ENCODE results near the gene MORC4. TPM values are rescaled to one million over a fixed set of nuclear protein-coding genes. Genes with fewer than 3 reads are reported as not detected.

MORC4 gene
- total RNA-seq, 3 donors from 2014 or later = 17.3 to 19.7 (median 18.2) TPM

DNA sequence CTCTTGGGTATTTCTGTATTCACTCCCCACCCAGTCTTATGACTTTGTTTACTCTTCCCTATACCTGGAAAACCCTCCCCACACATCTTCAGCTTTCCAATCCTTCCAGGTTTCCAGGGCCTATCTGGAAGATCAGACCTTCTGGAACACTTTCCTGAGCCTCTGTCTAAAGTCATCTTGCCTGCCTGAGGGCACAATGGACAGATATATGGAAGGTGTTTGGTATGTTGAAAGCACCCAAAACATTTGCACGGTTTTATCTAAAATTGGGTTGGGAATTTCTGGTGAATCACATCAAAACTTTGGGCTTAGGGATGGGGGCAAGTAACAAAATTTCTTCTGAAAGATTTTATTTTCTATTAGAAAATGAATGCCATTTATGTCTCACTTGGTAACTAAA is 63.8 kb downstream of the MORC4 start:
- Histone ChIP-seq H3K27me3 (peaks cover 0 to 56% of the 10 kb centered on the region in 2 donors), H3K27ac (peak overlapping the region in 1 of 2 donors; percentile 9), H3K4me3 (no peak overlapping the region), H3K4me1 (no peaks in the 10 kb centered on the region), H3K36me3 (no peaks in the 10 kb centered on the region), H3K9me3 (no peaks in the 10 kb centered on the region)
- TF ChIP-seq, protein P1, sequence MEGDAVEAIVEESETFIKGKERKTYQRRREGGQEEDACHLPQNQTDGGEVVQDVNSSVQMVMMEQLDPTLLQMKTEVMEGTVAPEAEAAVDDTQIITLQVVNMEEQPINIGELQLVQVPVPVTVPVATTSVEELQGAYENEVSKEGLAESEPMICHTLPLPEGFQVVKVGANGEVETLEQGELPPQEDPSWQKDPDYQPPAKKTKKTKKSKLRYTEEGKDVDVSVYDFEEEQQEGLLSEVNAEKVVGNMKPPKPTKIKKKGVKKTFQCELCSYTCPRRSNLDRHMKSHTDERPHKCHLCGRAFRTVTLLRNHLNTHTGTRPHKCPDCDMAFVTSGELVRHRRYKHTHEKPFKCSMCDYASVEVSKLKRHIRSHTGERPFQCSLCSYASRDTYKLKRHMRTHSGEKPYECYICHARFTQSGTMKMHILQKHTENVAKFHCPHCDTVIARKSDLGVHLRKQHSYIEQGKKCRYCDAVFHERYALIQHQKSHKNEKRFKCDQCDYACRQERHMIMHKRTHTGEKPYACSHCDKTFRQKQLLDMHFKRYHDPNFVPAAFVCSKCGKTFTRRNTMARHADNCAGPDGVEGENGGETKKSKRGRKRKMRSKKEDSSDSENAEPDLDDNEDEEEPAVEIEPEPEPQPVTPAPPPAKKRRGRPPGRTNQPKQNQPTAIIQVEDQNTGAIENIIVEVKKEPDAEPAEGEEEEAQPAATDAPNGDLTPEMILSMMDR (IDR thresholded peaks at IDR 0.05) = no peak
- TF ChIP-seq POLR2AphosphoS5 (IDR thresholded peaks at IDR 0.05) (no peak), POLR2A (IDR thresholded peaks at IDR 0.05) (no peak)
- DNase-seq (ENCODE audit: low spot score in 2 of 2) = no peak
- intact Hi-C loops (cut with DNase I; ENCODE audit: low total_unique reads) = no loop called here

DNA sequence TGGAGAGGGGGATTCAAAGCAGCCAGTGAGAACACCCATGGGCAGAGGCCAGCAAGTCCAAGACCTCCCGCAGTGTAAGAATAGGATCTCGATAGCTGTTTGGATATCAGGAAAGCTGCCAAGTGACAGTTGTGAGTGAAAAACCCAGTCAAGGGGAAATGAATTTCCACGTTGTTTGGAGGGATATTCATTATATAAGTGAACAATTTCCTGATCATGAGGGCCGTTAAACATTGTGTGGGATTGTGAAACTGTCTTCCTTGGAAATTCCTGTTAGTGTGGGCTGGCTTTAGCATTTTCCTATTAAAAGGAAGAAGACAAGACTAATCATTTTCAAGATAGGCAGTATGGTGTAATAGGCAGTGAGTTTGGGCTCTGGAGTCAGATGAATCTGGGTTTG is 64.8 kb downstream of the MORC4 start:
- Histone ChIP-seq H3K9me3 (no peaks in the 10 kb centered on the region), H3K27me3 (peaks cover 0 to 52% of the 10 kb centered on the region in 2 donors), H3K4me1 (no peaks in the 10 kb centered on the region), H3K27ac (peak overlapping the region in 1 of 2 donors; percentile 61), H3K4me3 (no peak overlapping the region), H3K36me3 (no peaks in the 10 kb centered on the region)
- TF ChIP-seq POLR2A (IDR thresholded peaks at IDR 0.05) (no peak), POLR2AphosphoS5 (IDR thresholded peaks at IDR 0.05) (no peak)
- TF ChIP-seq, protein P1 (IDR thresholded peaks at IDR 0.05) = no peak
- intact Hi-C loops (cut with DNase I; ENCODE audit: low total_unique reads) = no loop called here
- DNase-seq (ENCODE audit: low spot score in 2 of 2) = no peak

DNA sequence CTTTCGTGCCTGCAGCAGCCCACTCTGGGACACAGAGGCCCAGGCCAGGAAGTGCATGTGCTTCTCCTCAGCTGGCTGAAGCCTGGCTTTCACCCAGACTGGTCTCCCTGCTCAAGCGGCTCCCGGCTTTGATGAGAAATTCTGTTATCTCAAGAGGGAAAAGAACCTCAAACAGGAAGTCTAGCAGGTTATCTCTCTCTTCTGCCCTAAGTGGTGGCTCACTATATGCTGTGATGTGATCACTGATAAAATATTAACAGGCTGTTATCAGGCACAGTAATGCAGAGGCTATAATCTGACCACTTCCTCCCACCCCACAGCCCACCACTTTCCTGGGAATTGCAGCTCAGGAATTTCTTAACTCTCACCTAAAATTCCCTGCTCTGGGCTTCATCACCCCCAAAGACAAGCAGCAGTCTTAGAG is 66.5 kb downstream of the MORC4 start:
- H3K27ac ChIP-seq = peak overlapping the region in 1 of 2 donors; percentile 40
- H3K9me3 ChIP-seq = no peaks in the 10 kb centered on the region
- no peak overlapping the region for H3K4me3 ChIP-seq
- peaks cover 0 to 51% of the 10 kb centered on the region in 2 donors for H3K27me3 ChIP-seq
- H3K4me1 ChIP-seq = no peaks in the 10 kb centered on the region
- TF ChIP-seq, protein P1 (IDR thresholded peaks at IDR 0.05) = no peak
- no peak for TF ChIP-seq POLR2AphosphoS5 (IDR thresholded peaks at IDR 0.05)
- TF ChIP-seq POLR2A (IDR thresholded peaks at IDR 0.05) = no peak
- intact Hi-C loops (cut with DNase I; ENCODE audit: low total_unique reads) = no loop called here
- no peak for DNase-seq (ENCODE audit: low spot score in 2 of 2)
- H3K36me3 ChIP-seq = no peaks in the 10 kb centered on the region

DNA sequence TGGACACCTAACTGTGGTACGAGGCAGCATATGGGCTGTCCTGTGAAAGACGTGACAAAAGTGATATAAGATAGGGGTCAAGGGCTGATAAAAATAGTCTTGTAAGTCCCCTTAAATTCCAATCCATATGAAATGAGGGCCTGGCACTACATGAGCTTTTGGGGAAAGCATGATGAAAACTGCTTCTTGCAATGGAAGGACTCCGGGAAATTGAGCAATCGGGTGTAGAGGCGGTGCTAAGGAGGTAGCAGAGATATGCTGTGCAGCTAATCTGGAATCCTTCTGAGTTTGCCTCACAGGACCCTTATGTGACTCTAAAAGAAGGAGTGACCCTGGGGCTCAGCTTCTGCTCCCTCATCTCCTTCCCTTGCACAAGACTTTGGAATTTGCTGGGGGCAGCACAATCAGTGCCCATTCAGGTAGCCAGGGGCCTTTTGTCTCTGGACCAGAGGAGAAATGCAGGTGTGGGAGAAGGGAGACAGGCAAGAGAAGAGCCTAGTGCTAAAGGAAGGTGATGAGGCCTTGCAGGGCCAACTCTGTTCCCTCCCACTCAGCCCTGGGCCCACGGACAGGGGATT is 67.0 kb downstream of the MORC4 start:
- Histone ChIP-seq H3K27me3 (peaks cover 0 to 46% of the 10 kb centered on the region in 2 donors), H3K9me3 (no peaks in the 10 kb centered on the region), H3K36me3 (no peaks in the 10 kb centered on the region), H3K4me1 (no peaks in the 10 kb centered on the region), H3K27ac (peak overlapping the region in 1 of 2 donors; percentile 63), H3K4me3 (no peak overlapping the region)
- intact Hi-C loops (cut with DNase I; ENCODE audit: low total_unique reads) = no loop called here
- DNase-seq (ENCODE audit: low spot score in 2 of 2) = no peak
- no peak for TF ChIP-seq POLR2A (IDR thresholded peaks at IDR 0.05)
- TF ChIP-seq, protein P1 (IDR thresholded peaks at IDR 0.05) = no peak
- no peak for TF ChIP-seq POLR2AphosphoS5 (IDR thresholded peaks at IDR 0.05)

DNA sequence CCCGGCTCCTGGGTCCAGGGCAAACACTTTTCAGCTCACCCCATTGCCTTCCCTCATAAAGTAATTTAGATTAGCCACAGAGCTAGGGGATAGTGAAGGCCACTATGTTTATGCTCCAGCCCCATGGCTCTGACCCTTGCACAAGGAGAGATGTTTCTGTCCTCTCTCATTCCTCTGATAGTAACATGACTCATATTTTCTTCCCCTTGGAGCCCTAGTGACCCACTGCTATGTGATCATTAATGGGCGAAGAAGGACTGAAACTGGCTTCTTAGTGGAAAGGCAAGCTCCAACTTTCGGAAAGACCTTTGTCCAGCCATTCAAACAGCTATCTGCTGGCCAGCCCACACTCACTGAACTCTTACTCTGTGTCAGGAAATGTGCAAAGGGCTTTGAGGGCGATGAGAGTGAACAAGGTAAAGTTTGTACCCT is 67.5 kb downstream of the MORC4 start:
- Histone ChIP-seq H3K36me3 (no peaks in the 10 kb centered on the region), H3K4me1 (no peaks in the 10 kb centered on the region), H3K4me3 (no peak overlapping the region), H3K9me3 (no peaks in the 10 kb centered on the region), H3K27ac (peak overlapping the region in 1 of 2 donors; percentile 63), H3K27me3 (peaks cover 0 to 41% of the 10 kb centered on the region in 2 donors)
- no peak for DNase-seq (ENCODE audit: low spot score in 2 of 2)
- intact Hi-C loops (cut with DNase I; ENCODE audit: low total_unique reads) = no loop called here
- TF ChIP-seq POLR2AphosphoS5 (IDR thresholded peaks at IDR 0.05) (no peak), POLR2A (IDR thresholded peaks at IDR 0.05) (no peak)
- TF ChIP-seq, protein P1 (IDR thresholded peaks at IDR 0.05) = no peak
